ENCODE data around the gene GALNT16.

Gene GALNT16

GRCh38 chr14:69313176-69313575 is 53.2 kb downstream of the GALNT16 start:
- H3K4me3 ChIP-seq (ENCODE audit: low read depth, low read length): no peak overlapping the region
- TF ChIP-seq, protein P1, sequence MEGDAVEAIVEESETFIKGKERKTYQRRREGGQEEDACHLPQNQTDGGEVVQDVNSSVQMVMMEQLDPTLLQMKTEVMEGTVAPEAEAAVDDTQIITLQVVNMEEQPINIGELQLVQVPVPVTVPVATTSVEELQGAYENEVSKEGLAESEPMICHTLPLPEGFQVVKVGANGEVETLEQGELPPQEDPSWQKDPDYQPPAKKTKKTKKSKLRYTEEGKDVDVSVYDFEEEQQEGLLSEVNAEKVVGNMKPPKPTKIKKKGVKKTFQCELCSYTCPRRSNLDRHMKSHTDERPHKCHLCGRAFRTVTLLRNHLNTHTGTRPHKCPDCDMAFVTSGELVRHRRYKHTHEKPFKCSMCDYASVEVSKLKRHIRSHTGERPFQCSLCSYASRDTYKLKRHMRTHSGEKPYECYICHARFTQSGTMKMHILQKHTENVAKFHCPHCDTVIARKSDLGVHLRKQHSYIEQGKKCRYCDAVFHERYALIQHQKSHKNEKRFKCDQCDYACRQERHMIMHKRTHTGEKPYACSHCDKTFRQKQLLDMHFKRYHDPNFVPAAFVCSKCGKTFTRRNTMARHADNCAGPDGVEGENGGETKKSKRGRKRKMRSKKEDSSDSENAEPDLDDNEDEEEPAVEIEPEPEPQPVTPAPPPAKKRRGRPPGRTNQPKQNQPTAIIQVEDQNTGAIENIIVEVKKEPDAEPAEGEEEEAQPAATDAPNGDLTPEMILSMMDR (IDR thresholded peaks at IDR 0.05; ENCODE audit: low read depth, low read length): no peak

GRCh38 chr14:69314327-69314726 is 54.4 kb downstream of the GALNT16 start:
- no peak overlapping the region for H3K4me3 ChIP-seq (ENCODE audit: low read depth, low read length)
- TF ChIP-seq, protein P1 (IDR thresholded peaks at IDR 0.05; ENCODE audit: low read depth, low read length): no peak

DNA sequence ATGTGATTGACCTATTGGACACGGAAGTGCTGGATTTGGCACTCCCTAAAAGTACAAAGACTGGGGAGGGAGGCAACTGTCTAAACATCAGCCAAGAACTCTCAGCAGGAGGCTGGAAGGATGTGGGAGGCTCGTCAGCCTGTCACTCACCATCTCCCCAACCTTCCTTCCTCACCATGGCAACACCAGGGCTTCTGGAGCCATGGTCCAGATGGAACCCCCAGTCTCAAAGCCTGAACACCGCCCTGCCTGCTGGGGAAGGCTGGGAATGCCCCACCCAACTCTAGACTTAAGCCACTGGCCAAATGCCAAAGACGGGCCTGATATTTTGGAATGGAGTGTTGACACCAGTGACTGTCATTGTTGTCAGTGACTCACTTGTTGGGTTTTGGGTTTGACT is 55.3 kb downstream of the GALNT16 start:
- H3K4me3 ChIP-seq (ENCODE audit: low read depth, low read length): no peak overlapping the region
- TF ChIP-seq, protein P1 (IDR thresholded peaks at IDR 0.05; ENCODE audit: low read depth, low read length): no peak

DNA sequence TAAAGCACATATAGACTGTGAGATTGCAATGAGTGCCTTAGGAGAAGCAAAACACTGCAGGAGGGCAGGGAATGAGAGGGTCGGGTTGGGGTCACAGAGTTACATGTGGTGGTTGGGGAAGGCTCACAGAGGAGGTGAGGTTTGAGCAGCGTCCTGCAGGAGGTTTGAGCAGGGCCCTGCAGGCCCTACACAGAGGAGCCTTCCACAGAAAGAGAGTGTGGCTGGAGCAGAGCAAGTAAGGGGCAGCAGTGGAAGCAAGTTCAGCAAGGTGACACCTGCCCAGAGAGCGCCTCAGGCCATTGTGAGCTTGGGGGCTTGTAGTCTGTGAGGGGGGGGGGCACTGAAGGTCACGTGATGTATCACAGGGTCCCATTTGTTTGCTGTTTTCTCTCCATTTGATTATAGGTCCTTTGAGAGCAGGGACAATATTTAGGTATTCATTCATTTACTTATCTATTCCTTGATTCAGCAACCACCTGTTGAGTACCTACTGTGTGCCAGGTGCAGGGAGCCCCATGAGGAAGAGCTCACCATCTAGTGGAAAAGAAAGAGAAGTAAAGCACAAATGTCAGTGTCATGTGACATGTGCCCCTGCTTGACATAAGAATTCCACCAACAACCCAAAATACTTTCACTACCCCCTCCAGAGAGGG is 56.6 kb downstream of the GALNT16 start:
- TF ChIP-seq, protein P1 (IDR thresholded peaks at IDR 0.05; ENCODE audit: low read depth, low read length): no peak
- H3K4me3 ChIP-seq (ENCODE audit: low read depth, low read length): no peak overlapping the region

DNA sequence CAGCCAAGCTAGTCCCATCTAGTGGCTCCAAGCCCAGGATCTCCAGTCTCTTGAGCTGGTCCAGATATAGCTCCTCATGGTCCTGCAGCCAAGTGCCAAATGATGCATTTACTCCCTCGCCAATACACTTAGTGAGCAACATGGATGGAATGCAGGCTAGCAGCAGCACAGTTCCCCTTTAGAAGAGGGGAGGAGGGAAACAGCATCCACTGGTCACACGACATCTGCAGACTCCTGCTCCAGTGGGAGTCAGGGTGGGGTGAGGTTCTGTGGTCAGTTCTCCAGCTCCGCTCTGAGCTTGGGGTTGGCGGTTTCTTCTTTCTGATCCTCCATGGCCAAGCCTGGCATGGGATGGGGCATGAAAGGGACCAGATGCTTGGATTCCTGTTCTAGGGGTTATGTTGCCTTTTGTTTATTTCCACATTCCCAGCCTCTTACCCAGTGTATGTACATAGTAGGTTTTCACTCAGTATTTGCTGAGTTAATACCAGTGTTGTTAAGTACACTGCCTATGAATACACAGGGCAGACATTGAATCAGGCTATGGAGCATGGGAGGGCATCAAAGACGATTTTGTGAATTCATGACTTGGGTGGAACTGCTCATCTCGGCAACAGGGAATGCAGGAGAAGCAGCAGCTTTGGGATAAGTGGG is 57.3 kb downstream of the GALNT16 start:
- H3K4me3 ChIP-seq (ENCODE audit: low read depth, low read length): no peak overlapping the region
- TF ChIP-seq, protein P1 (IDR thresholded peaks at IDR 0.05; ENCODE audit: low read depth, low read length): no peak

GRCh38 chr14:69317780-69318179 is 57.8 kb downstream of the GALNT16 start:
- no peak overlapping the region for H3K4me3 ChIP-seq (ENCODE audit: low read depth, low read length)
- TF ChIP-seq, protein P1 (IDR thresholded peaks at IDR 0.05; ENCODE audit: low read depth, low read length): no peak

DNA sequence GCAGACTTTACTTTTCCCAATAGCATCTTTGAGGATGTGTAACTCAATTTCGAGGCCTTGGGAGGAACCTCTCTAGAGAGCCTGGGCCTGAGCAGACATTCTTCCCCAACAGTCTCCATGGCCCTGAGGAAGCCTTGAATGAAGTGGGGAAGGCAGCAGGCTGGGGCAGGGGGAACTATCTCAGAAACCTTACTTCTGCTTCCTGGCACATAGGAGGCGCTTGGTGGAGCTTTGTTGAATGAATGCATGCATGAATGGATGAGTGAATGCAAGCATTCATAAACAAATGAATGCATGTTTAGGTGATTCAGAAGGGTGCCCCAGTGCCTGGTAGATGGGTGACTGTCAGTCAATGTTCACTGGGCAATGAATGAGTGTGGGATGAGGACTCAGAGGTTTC is 58.3 kb downstream of the GALNT16 start:
- TF ChIP-seq, protein P1 (IDR thresholded peaks at IDR 0.05; ENCODE audit: low read depth, low read length): no peak

More for the DNA sequence above, 58.3 kb downstream of the GALNT16 start:
- no peak overlapping the region for H3K4me3 ChIP-seq (ENCODE audit: low read depth, low read length)

Measured in WI38 (cell line).